ENCODE results near the gene CHD5.
"Not testable (repeated sequence)": the region's sequence is repeated elsewhere in the genome, so short reads cannot be mapped to it uniquely, and the experiment has no call there.

Gene CHD5

GRCh38 chr1:6070450-6070974, 109.6 kb downstream of the CHD5 start:
- in situ Hi-C loops (cut with MboI; ENCODE audit: low sequenced_read_pairs) = no loop called here

DNA sequence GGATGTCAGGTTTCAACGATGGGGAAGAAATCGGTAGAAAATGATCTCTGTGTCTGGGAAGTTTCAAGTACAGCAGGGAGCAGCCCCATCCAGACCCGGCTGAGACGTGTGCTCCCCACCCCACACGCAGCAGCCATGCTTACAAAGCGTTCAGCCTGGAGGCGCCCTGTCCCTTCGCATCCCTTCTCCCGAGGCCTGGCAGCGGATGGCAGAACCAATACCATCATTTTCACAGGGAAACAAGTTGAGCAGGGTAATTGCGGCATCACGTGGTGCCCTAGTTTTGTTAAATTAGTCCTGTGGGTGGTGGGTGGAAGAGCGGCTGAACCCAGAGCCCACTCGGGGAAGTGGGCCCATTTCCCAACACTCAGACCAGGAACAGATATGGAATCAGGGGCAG, 110.5 kb downstream of the CHD5 start:
- in situ Hi-C loops (cut with MboI; ENCODE audit: low sequenced_read_pairs) = no loop called here

DNA sequence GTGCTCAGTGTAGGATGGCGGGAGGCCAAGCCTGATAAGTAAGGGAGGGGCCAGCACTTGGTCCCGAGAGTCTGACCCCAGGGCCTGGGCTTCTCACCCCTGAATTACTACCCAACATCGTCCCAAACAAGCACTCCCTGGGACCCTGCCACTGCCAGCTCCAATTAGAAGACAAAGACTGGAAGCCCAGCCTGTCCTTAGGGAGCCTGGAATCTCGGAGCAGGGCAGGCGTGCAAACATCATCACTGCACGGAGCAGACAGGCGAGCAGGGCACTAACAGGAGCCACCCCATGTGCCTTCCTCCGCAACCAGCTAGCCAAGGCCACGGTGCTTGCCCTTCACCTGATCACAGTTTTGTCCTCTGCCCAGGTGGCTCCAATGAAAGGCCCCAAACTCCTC, 111.2 kb downstream of the CHD5 start:
- in situ Hi-C loops (cut with MboI; ENCODE audit: low sequenced_read_pairs) = no loop called here

- in situ Hi-C loops (cut with MboI; ENCODE audit: low sequenced_read_pairs) = no loop called here
Observed at GRCh38 chr1:6068073-6068472, 112.0 kb downstream of the CHD5 start.

DNA sequence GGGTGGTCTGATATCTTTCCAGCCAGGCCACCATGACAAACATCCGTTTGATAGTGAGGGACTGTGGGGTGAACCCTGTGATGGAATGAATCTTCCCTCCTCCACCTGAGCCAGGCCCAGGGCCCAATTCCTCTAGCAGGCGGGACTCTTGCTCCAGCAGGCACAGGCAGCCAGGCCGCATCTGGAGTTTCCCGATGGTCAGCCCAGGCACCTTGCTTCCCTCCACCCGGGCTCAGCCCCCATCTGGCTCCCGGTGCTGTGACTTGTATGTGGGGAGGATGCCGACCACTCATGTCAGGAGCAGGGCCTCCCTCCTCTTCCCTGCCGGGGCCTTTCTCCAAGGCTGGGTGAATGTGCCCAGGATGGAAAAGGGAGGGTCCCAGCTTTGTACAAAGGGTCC, 113.4 kb downstream of the CHD5 start:
- in situ Hi-C loops (cut with MboI; ENCODE audit: low sequenced_read_pairs) = no loop called here

GRCh38 chr1:6065093-6065858, 114.8 kb downstream of the CHD5 start:
- in situ Hi-C loops (cut with MboI; ENCODE audit: low sequenced_read_pairs) = no loop called here

GRCh38 chr1:6063532-6064053, 116.5 kb downstream of the CHD5 start:
- in situ Hi-C loops (cut with MboI; ENCODE audit: low sequenced_read_pairs) = not testable (repeated sequence)

DNA sequence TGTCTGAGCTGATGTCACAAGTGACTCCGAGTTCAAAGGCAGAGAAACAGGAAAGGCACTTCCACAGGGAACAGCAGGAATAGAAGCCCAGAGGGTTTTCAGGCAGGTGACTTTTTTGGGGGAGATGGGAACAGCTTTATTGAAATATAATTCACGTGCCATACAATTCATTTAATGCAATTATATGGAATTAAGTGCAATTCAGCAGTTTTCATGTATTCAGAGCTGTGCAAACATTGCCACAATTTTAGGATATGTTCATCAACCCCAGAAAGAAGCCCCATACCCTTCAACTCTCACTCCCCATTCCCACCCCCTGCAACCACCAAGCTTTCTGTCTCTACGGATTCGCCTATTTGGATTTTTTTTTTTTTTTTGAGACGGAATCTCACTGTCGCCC, 117.5 kb downstream of the CHD5 start:
- in situ Hi-C loops (cut with MboI; ENCODE audit: low sequenced_read_pairs) = no loop called here

- in situ Hi-C loops (cut with MboI; ENCODE audit: low sequenced_read_pairs) = no loop called here
Observed at GRCh38 chr1:6059866-6060265, 120.3 kb downstream of the CHD5 start.

- in situ Hi-C loops (cut with MboI; ENCODE audit: low sequenced_read_pairs) = no loop called here
Observed at GRCh38 chr1:6057170-6057845, 122.8 kb downstream of the CHD5 start.

- in situ Hi-C loops (cut with MboI; ENCODE audit: low sequenced_read_pairs) = no loop called here
Observed at GRCh38 chr1:6056572-6056948, 123.6 kb downstream of the CHD5 start.

DNA sequence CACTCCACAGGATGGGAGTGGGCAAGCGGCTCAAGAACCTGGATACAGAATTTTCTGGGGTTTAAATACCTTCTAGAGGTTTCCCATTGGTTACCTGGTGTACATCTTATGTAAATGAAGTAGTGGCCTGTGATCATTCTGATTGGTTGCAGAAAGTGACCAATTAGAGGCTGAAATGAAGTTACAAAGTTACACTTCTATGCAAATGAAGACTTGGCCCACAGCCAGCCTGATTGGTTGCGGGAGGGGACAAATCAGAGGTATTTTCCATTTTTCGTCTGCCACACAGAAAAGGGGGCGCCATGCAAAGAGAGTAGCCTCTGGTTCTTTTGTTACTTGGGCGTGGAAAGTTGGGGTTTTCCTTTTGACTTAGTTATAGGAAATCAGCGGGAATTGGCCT, 125.5 kb downstream of the CHD5 start:
- in situ Hi-C loops (cut with MboI; ENCODE audit: low sequenced_read_pairs) = no loop called here

DNA sequence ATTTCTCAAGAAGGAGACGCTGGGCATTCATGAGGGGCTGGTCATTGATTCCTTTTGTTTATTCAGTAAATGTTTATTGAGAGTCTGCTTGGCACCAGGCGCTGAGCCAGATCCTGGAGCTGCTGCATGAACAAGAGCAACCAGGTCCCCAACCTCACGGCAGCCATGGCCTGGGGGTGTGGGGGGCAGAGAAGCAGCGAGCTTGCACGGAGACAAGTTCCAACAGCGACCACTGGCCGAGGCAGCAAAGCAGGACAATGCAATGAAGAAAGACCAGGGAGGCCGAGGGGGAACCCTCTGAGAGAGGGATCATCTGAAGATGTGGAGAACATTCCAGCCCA, 126.9 kb downstream of the CHD5 start:
- in situ Hi-C loops (cut with MboI; ENCODE audit: low sequenced_read_pairs) = no loop called here

- in situ Hi-C loops (cut with MboI; ENCODE audit: low sequenced_read_pairs) = no loop called here
Observed at GRCh38 chr1:6052543-6053205, 127.4 kb downstream of the CHD5 start.

Data from HL-60/S4 treated with phorbol 12-myristate 13-acetate at 8.2 ng/mL for 4 days and 3 days (cell line).